ENCODE measurements around the gene GPR42. TPM values are rescaled to one million over a fixed set of nuclear protein-coding genes. Genes with fewer than 3 reads are reported as not detected.

The GPR42 gene
- total and polyA plus RNA-seq, 10 of the 15 experiments (the other 5 are each of a cell fraction or from before 2014, with no cell fraction given): 0.13 TPM; not detected in 9

DNA sequence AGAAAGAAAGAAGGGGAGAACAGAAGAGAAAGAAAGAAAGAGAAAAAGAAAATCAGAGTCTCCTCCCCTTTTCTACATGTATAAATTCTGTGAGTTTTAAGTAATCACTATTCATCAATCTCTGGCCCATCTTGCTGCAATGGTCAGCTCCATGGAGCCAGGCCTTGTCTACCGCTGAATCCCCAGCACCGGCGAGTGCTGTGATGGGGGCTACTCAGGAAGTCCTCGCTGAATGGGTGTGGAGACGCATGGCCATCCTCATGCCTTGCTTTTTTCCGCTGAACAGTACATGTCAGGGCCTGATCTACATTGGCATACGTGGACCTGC, 29.9 kb downstream of the GPR42 start:
- Histone ChIP-seq H3K79me2 (ENCODE audit: control insufficient read depth, insufficient read depth, low read length) (no peaks in the 10 kb centered on the region), H3K4me3 (no peak overlapping the region), H3K4me1 (ENCODE audit: control insufficient read depth, insufficient read depth, low read length) (peaks cover 37% of the 10 kb centered on the region), H4K20me1 (ENCODE audit: control insufficient read depth, insufficient read depth) (no peaks in the 10 kb centered on the region), H3K27me3 (replicated peaks in 1 of 2; ENCODE audit: control insufficient read depth in 2 of 2, insufficient read depth in 2 of 2, low read length in 1 of 2) (no peaks in the 10 kb centered on the region), H3K4me2 (ENCODE audit: control insufficient read depth, insufficient read depth) (no peak overlapping the region), H2AFZ (ENCODE audit: control insufficient read depth, low read depth, low read length) (no peak overlapping the region), H3K27ac (ENCODE audit: control insufficient read depth, insufficient read depth) (no peak overlapping the region), H3K36me3 (ENCODE audit: control insufficient read depth in 2 of 2, insufficient read depth in 2 of 2, low read length in 1 of 2) (no peaks in the 10 kb centered on the region), H3K9me3 (replicated peaks; ENCODE audit: control insufficient read depth, insufficient read depth, low read length) (no peaks in the 10 kb centered on the region), H3K9ac (ENCODE audit: control insufficient read depth, insufficient read depth, low read length) (no peak overlapping the region)
- ATAC-seq (no peak), FAIRE-seq (no peak), DNase-seq (ENCODE audit: low read depth, low spot score) (no peak)
- TF ChIP-seq, protein P1, sequence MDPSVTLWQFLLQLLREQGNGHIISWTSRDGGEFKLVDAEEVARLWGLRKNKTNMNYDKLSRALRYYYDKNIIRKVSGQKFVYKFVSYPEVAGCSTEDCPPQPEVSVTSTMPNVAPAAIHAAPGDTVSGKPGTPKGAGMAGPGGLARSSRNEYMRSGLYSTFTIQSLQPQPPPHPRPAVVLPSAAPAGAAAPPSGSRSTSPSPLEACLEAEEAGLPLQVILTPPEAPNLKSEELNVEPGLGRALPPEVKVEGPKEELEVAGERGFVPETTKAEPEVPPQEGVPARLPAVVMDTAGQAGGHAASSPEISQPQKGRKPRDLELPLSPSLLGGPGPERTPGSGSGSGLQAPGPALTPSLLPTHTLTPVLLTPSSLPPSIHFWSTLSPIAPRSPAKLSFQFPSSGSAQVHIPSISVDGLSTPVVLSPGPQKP (IDR thresholded peaks at IDR 0.05; ENCODE audit: low read depth, low read length): no peak
- no peak for TF ChIP-seq LARP7 (IDR thresholded peaks at IDR 0.05)
- TF ChIP-seq NFYB (IDR thresholded peaks at IDR 0.05; ENCODE audit: insufficient read depth, low read depth, low read length): no peak
- TF ChIP-seq, protein P2, sequence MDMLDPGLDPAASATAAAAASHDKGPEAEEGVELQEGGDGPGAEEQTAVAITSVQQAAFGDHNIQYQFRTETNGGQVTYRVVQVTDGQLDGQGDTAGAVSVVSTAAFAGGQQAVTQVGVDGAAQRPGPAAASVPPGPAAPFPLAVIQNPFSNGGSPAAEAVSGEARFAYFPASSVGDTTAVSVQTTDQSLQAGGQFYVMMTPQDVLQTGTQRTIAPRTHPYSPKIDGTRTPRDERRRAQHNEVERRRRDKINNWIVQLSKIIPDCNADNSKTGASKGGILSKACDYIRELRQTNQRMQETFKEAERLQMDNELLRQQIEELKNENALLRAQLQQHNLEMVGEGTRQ (IDR thresholded peaks at IDR 0.05; ENCODE audit: borderline replicate concordance, low read depth, low read length): no peak
- TF ChIP-seq SRF (IDR thresholded peaks at IDR 0.05; ENCODE audit: low read depth in 2 of 2, low read length in 2 of 2): no peak
- TF ChIP-seq ZNF207 (IDR thresholded peaks at IDR 0.05; ENCODE audit: borderline replicate concordance): no peak
- no peak for TF ChIP-seq ESRRA (IDR thresholded peaks at IDR 0.05; ENCODE audit: low read length)
- no peak for TF ChIP-seq GABPA (IDR thresholded peaks at IDR 0.05; ENCODE audit: low read depth)
- no peak for TF ChIP-seq ZNF24 (IDR thresholded peaks at IDR 0.05)
- no peak for TF ChIP-seq MEF2A (IDR thresholded peaks at IDR 0.05; ENCODE audit: insufficient read depth, low read depth, low read length)
- TF ChIP-seq, protein P3, sequence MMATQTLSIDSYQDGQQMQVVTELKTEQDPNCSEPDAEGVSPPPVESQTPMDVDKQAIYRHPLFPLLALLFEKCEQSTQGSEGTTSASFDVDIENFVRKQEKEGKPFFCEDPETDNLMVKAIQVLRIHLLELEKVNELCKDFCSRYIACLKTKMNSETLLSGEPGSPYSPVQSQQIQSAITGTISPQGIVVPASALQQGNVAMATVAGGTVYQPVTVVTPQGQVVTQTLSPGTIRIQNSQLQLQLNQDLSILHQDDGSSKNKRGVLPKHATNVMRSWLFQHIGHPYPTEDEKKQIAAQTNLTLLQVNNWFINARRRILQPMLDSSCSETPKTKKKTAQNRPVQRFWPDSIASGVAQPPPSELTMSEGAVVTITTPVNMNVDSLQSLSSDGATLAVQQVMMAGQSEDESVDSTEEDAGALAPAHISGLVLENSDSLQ (IDR thresholded peaks at IDR 0.05): no peak
- TF ChIP-seq, protein P4, sequence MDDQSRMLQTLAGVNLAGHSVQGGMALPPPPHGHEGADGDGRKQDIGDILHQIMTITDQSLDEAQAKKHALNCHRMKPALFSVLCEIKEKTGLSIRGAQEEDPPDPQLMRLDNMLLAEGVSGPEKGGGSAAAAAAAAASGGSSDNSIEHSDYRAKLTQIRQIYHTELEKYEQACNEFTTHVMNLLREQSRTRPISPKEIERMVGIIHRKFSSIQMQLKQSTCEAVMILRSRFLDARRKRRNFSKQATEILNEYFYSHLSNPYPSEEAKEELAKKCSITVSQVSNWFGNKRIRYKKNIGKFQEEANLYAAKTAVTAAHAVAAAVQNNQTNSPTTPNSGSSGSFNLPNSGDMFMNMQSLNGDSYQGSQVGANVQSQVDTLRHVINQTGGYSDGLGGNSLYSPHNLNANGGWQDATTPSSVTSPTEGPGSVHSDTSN (IDR thresholded peaks at IDR 0.05; ENCODE audit: insufficient replicate concordance, low read depth, low read length): no peak
- no peak for TF ChIP-seq PAX8 (IDR thresholded peaks at IDR 0.05)
- CTCF ChIA-PET: interaction anchor here (1.1 to 5.2 kb wide), 8 partner anchors 18 to 94 kb away, joined by 3 to 35 read pairs (median 4); no protein-coding TSS in a partner anchor
- RAD21 ChIA-PET (ENCODE audit: unreplicated experiment): interaction anchor here (3.5 to 6.4 kb wide), 4 partner anchors 17 to 62 kb away, joined by 21 to 84 read pairs (median 52); no protein-coding TSS in a partner anchor
- no TSS peak for BruUV-seq (replicated peaks)
- WGBS (ENCODE audit: insufficient coverage, insufficient replicate concordance, low lambda C conversion rate, missing lambda C conversion rate): 91% methylated on average over 7 of the region's 7 CpGs
- in situ Hi-C loops (cut with MboI) (no loop called here), intact Hi-C loops (cut with micrococcal nuclease; ENCODE audit: unreplicated experiment) (loop anchor here (1.0 kb wide), 2 partner anchors 23 to 48 kb away; no protein-coding TSS in a partner anchor)
- POLR2A ChIA-PET: interaction anchor here (0.9 to 6.6 kb wide), 6 partner anchors 8 to 67 kb away, joined by 3 to 67 read pairs (median 8); partner anchors contain the start of gene FFAR1
- SMC1A ChIA-PET (ENCODE audit: uncharacterized antibody, unreplicated experiment): interaction anchor here (0.9 to 10.8 kb wide), 11 partner anchors 16 to 69 kb away, joined by 3 to 152 read pairs (median 9); partner anchors contain the start of gene FFAR3

All from GM12878 (cell line).